WERI-Rb-1 (cell line): ENCODE results near the gene PRICKLE4.

Experiments
- DNase-seq: peaks from one replicate; pipeline ENCODE4 v3.0.0-alpha.2; 2020
- H3K27ac ChIP-seq: fragments of 250-450 bp; sonication (Bioruptor Pico); 2 replicates; pipeline ENCODE4 v1.5.1; 2020; ENCODE audit warnings: mild to moderate bottlenecking, moderate library complexity
- H3K27me3 ChIP-seq: fragments of 250-450 bp; sonication (Bioruptor Pico); 2 replicates; pipeline ENCODE4 v1.5.1; 2021; ENCODE audit warnings: mild to moderate bottlenecking, low read depth, moderate library complexity; ENCODE audit not compliant: insufficient read depth, severe bottlenecking
- H3K36me3 ChIP-seq: fragments of 250-450 bp; sonication (Bioruptor Pico); 2 replicates; pipeline ENCODE4 v1.5.1; 2020; ENCODE audit warnings: mild to moderate bottlenecking, moderate library complexity
- H3K4me3 ChIP-seq: 2 replicates; pipeline ENCODE4 v1.5.1; 2011; ENCODE audit warnings: low read depth, mild to moderate bottlenecking, control low read depth, low read length
- H3K9me3 ChIP-seq: fragments of 250-450 bp; sonication (Bioruptor Pico); 2 replicates; pipeline ENCODE4 v1.5.1; 2021; ENCODE audit warnings: mild to moderate bottlenecking, moderate library complexity; ENCODE audit not compliant: severe bottlenecking
- TF ChIP-seq, protein P1 (sequence below): IDR thresholded peaks from 2 replicates; pipeline ENCODE4 v1.5.1; 2011; ENCODE audit warnings: low read depth, mild to moderate bottlenecking, control low read depth, inconsistent platforms, low read length

PRICKLE4 gene

GRCh38 chr6:41791984-41792383, 11.4 kb downstream of the PRICKLE4 start:
- Histone ChIP-seq H3K27me3 (no peaks in the 10 kb centered on the region), H3K27ac (no peak overlapping the region), H3K9me3 (no peaks in the 10 kb centered on the region), H3K36me3 (peaks cover 85% of the 10 kb centered on the region), H3K4me3 (no peak overlapping the region)
- TF ChIP-seq, protein P1, sequence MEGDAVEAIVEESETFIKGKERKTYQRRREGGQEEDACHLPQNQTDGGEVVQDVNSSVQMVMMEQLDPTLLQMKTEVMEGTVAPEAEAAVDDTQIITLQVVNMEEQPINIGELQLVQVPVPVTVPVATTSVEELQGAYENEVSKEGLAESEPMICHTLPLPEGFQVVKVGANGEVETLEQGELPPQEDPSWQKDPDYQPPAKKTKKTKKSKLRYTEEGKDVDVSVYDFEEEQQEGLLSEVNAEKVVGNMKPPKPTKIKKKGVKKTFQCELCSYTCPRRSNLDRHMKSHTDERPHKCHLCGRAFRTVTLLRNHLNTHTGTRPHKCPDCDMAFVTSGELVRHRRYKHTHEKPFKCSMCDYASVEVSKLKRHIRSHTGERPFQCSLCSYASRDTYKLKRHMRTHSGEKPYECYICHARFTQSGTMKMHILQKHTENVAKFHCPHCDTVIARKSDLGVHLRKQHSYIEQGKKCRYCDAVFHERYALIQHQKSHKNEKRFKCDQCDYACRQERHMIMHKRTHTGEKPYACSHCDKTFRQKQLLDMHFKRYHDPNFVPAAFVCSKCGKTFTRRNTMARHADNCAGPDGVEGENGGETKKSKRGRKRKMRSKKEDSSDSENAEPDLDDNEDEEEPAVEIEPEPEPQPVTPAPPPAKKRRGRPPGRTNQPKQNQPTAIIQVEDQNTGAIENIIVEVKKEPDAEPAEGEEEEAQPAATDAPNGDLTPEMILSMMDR: no peak
- DNase-seq: no peak

DNA sequence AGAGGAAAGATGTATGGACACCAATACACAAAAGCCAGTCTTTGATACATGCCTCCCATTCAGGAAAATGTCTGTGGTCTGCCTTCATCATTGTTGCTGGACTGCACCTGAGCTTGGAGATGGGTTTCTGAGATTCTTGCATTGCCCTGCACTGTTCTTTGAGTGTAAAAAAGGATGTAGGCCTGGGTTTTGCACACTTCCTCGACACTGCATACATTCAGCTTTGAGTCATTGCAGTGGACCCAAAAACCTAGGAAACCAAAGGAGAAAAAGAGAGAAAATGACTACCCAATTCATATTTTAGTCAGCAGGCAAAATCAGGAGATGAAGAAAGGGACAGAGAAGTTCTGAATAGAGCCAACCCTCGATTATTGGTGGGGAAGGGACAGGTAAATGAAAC, 15.9 kb downstream of the PRICKLE4 start:
- DNase-seq: no peak
- Histone ChIP-seq H3K4me3 (no peak overlapping the region), H3K27me3 (no peaks in the 10 kb centered on the region), H3K36me3 (peaks cover 95% of the 10 kb centered on the region), H3K27ac (no peak overlapping the region), H3K9me3 (no peaks in the 10 kb centered on the region)
- TF ChIP-seq, protein P1: no peak

GRCh38 chr6:41798901-41799558, 18.4 kb downstream of the PRICKLE4 start:
- TF ChIP-seq, protein P1: no peak
- H3K36me3 ChIP-seq: peaks cover 94% of the 10 kb centered on the region

GRCh38 chr6:41799559-41799911, 19.0 kb downstream of the PRICKLE4 start:
- peak; percentile 51 for DNase-seq
- Histone ChIP-seq H3K27me3 (no peaks in the 10 kb centered on the region), H3K9me3 (no peaks in the 10 kb centered on the region), H3K27ac (peak overlapping the region; percentile 36), H3K36me3 (peaks cover 94% of the 10 kb centered on the region), H3K4me3 (no peak overlapping the region)
- TF ChIP-seq, protein P1: no peak

More at GRCh38 chr6:41798901-41799558, 18.4 kb downstream of the PRICKLE4 start:
- peak overlapping the region; percentile 36 for H3K27ac ChIP-seq
- no peaks in the 10 kb centered on the region for H3K27me3 ChIP-seq
- DNase-seq: no peak
- H3K4me3 ChIP-seq: no peak overlapping the region
- no peaks in the 10 kb centered on the region for H3K9me3 ChIP-seq

DNA sequence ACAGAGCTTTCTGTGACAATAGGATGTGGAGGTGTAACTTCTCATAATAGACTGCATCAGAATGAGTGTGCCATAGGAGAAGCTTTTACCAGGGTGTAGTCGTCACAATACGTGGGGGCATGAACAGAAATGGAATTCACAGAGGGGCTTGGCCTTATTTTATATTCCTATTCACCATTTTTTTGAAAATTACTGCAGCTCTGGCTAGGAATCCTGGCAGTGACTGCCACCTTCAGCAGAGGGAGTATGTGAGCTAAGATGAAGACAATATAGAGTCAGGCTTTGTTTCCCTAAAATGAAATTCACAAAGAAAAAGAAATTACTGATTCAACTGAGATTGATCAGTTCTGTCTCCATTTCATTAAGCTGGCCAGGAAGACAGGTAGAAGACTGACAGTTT, 20.8 kb downstream of the PRICKLE4 start:
- peaks cover 94% of the 10 kb centered on the region for H3K36me3 ChIP-seq
- H3K27me3 ChIP-seq: no peaks in the 10 kb centered on the region
- no peak overlapping the region for H3K4me3 ChIP-seq
- TF ChIP-seq, protein P1: peak; percentile 41; the same call in 1 of the 2 replicates
- no peaks in the 10 kb centered on the region for H3K9me3 ChIP-seq
- H3K27ac ChIP-seq: no peak overlapping the region
- DNase-seq: no peak
